Prostate gland (tissue), 2 donors: ENCODE data around the gene ITGB2.

Experiments used
- CTCF ChIP-seq, 4 experiments: fragments of 200-600 bp in 2 of 4; fragments of 450-650 bp in 2 of 4; sonication (generic) in 2 of 4; IDR thresholded peaks; 1 replicate in 3 of 4; 2 replicates in 1 of 4; pipeline ENCODE4 v1.5.1; 2016 to 2019; ENCODE audit warnings: antibody characterized with exemption in 4 of 4, mild to moderate bottlenecking in 2 of 4, moderate library complexity in 2 of 4
- POLR2A ChIP-seq: fragments of 450-650 bp; IDR thresholded peaks from one replicate; pipeline ENCODE4 v1.6.1; 2016; ENCODE audit warnings: antibody characterized with exemption, mild to moderate bottlenecking

- TF ChIP-seq POLR2A: no peak
- peak in 1 of 4 experiments; percentile 15 for TF ChIP-seq CTCF (IDR thresholded peaks at IDR 0.05)
Measured at GRCh38 chr21:44836666-44837471, 83.8 kb downstream of the ITGB2 start.
